Gastroesophageal sphincter (tissue), 4 donors: ENCODE data around the gene GNPTG. TPM values are rescaled to one million over a fixed set of nuclear protein-coding genes. Genes with fewer than 3 reads are reported as not detected.

Experiments
- ATAC-seq: fragments of 150-250 bp; one replicate; pipeline ENCODE4 v1.9.1; 2016; ENCODE audit warnings: mild to moderate bottlenecking, moderate library complexity
- H3K27ac ChIP-seq, 4 donors: fragments of 200-600 bp; sonication (generic) in 3 of 4; 1 replicate in 3 of 4; 2 replicates in 1 of 4; pipeline ENCODE4 v1.5.1; 2016 to 2019
- H3K27me3 ChIP-seq: fragments of 200-600 bp; sonication (generic); one replicate; pipeline ENCODE4 v1.5.1; 2019
- H3K36me3 ChIP-seq, 2 donors: fragments of 200-600 bp; sonication (generic); one replicate each; pipeline ENCODE4 v1.5.1; 2019; ENCODE audit warnings: control low read depth in 1 of 2
- H3K4me1 ChIP-seq, 3 donors: fragments of 200-600 bp; sonication (generic); 1 replicate in 2 of 3; 2 replicates in 1 of 3; pipeline ENCODE4 v1.5.1; 2016 to 2019; ENCODE audit warnings: control low read depth in 2 of 3
- H3K4me3 ChIP-seq, 2 donors: fragments of 200-600 bp; sonication (generic); one replicate each; pipeline ENCODE4 v1.5.1; 2019; ENCODE audit warnings: mild to moderate bottlenecking in 1 of 2, moderate library complexity in 1 of 2
- H3K9me3 ChIP-seq, 3 donors: fragments of 200-600 bp; sonication (generic); one replicate each; pipeline ENCODE4 v1.5.1; 2017 to 2019; ENCODE audit warnings: control low read depth in 2 of 3
- EP300 ChIP-seq: sonication (generic); formaldehyde crosslinking; IDR thresholded peaks from one replicate; pipeline ENCODE4 v1.6.1; 2017; ENCODE audit warnings: antibody characterized with exemption, mild to moderate bottlenecking
- POLR2A ChIP-seq, 2 donors: fragments of 450-650 bp; IDR thresholded peaks; one replicate each; pipeline ENCODE4 v1.6.1; 2017; ENCODE audit warnings: antibody characterized with exemption in 2 of 2, mild to moderate bottlenecking in 2 of 2, moderate library complexity in 1 of 2
- POLR2AphosphoS5 ChIP-seq: sonication (generic); formaldehyde crosslinking; IDR thresholded peaks from one replicate; pipeline ENCODE4 v1.6.1; 2017; ENCODE audit warnings: antibody characterized with exemption
- WGBS, 2 donors: methylation state at CpG; one replicate each; pipeline ENCODE4 v1.1.5; 2018; ENCODE audit warnings: low coverage in 1 of 2; 5-methylcytosine and 5-hydroxymethylcytosine counted together
- total RNA-seq, 4 donors: library from RNA; depleted of rRNA; stranded (reverse); fragments of >200 nt; gene quantifications; one replicate each; pipeline ENCODE4 v1.1.0, GENCODE V29; 2016
- TF ChIP-seq, protein P1 (sequence below), 4 experiments: fragments of 200-600 bp in 2 of 4; fragments of 450-650 bp in 2 of 4; sonication (generic) in 1 of 4; IDR thresholded peaks; one replicate each; pipeline ENCODE4 v1.5.1; 2017 to 2019; ENCODE audit warnings: antibody characterized with exemption in 4 of 4, mild to moderate bottlenecking in 2 of 4, moderate library complexity in 2 of 4

Gene GNPTG
- total RNA-seq, 4 donors from 2014 or later: 45.1 to 55.3 (median 50.5) TPM

DNA sequence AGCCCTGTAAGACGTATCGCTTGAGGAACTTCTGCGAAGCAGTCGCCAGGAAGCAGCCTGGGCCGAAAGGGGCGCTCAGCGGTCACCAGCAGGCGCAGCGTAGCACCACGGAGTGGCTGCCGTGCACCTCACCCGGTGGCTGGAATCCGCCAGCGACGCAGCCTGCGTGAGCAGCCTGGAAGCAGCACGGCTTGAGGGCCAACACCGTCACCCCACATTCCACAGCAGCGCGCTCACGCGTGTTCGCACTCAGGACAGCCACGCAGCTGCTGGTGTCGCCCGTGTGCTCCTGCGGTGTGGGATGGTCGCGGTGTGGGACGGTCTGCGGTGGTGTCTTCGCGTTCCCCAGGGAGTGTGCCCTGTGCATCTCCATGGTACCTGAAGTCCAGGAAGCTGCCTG, 32.7 kb upstream of the GNPTG start:
- H3K9me3 ChIP-seq: no peaks in the 10 kb centered on the region
- ATAC-seq: no peak
- H3K36me3 ChIP-seq: peaks cover 0 to 98% of the 10 kb centered on the region in 2 donors
- TF ChIP-seq, protein P1, sequence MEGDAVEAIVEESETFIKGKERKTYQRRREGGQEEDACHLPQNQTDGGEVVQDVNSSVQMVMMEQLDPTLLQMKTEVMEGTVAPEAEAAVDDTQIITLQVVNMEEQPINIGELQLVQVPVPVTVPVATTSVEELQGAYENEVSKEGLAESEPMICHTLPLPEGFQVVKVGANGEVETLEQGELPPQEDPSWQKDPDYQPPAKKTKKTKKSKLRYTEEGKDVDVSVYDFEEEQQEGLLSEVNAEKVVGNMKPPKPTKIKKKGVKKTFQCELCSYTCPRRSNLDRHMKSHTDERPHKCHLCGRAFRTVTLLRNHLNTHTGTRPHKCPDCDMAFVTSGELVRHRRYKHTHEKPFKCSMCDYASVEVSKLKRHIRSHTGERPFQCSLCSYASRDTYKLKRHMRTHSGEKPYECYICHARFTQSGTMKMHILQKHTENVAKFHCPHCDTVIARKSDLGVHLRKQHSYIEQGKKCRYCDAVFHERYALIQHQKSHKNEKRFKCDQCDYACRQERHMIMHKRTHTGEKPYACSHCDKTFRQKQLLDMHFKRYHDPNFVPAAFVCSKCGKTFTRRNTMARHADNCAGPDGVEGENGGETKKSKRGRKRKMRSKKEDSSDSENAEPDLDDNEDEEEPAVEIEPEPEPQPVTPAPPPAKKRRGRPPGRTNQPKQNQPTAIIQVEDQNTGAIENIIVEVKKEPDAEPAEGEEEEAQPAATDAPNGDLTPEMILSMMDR (IDR thresholded peaks at IDR 0.05): no peak
- TF ChIP-seq POLR2A (IDR thresholded peaks at IDR 0.05) (no peak), POLR2AphosphoS5 (no peak)
- 0 to 77% methylated on average over 1 to 10 of the region's 33 CpGs for WGBS, 2 donors
- H3K4me3 ChIP-seq: no peak overlapping the region
- peaks cover 0 to 16% (median 0%) of the 10 kb centered on the region in 3 donors for H3K4me1 ChIP-seq
- no peak overlapping the region for H3K27ac ChIP-seq
- no peaks in the 10 kb centered on the region for H3K27me3 ChIP-seq

GRCh38 chr16:1320097-1320496, 31.6 kb upstream of the GNPTG start:
- no peaks in the 10 kb centered on the region for H3K9me3 ChIP-seq
- 95 to 100% methylated on average over 2 to 4 of the region's 12 CpGs for WGBS, 2 donors
- H3K4me3 ChIP-seq: no peak overlapping the region
- ATAC-seq: no peak
- no peak overlapping the region for H3K27ac ChIP-seq
- H3K36me3 ChIP-seq: peaks cover 0 to 98% of the 10 kb centered on the region in 2 donors
- no peak for TF ChIP-seq POLR2A (IDR thresholded peaks at IDR 0.05)
- TF ChIP-seq, protein P1 (IDR thresholded peaks at IDR 0.05): no peak
- TF ChIP-seq POLR2AphosphoS5: no peak
- no peak for TF ChIP-seq EP300
- no peaks in the 10 kb centered on the region for H3K27me3 ChIP-seq
- H3K4me1 ChIP-seq: peaks cover 0 to 5% (median 0%) of the 10 kb centered on the region in 3 donors

- H3K27me3 ChIP-seq: no peaks in the 10 kb centered on the region
- H3K9me3 ChIP-seq: no peaks in the 10 kb centered on the region
- H3K4me3 ChIP-seq: no peak overlapping the region
- WGBS, 2 donors: 90% methylated on average over 2 of the region's 22 CpGs; no CpG with 5 or more reads in 1 of the 2 donors
- no peaks in the 10 kb centered on the region for H3K4me1 ChIP-seq
- no peak for ATAC-seq
- no peak overlapping the region for H3K27ac ChIP-seq
- TF ChIP-seq, protein P1 (IDR thresholded peaks at IDR 0.05): no peak
- TF ChIP-seq POLR2A (IDR thresholded peaks at IDR 0.05) (no peak), POLR2AphosphoS5 (no peak), EP300 (no peak)
- peaks cover 0 to 98% of the 10 kb centered on the region in 2 donors for H3K36me3 ChIP-seq
Measured at GRCh38 chr16:1320658-1321240, 31.0 kb upstream of the GNPTG start.

DNA sequence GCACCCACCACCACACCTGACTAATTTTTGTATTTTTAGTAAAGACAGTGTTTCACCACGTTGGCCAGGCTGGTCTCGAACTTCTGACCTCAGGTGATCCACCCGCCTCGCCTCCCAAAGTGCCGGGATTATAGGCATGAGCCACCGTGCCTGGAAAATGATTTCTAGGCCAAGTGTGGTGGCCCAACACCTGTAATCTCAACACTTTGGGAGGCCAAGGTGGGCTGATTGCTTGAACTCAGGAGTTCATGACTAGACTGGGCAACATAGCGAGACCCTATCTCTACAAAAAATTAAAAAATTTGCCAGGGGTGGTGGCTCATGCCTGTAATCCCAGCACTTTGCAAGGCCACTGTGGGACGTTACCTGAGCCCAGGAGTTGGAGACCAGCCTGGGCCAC, 29.3 kb upstream of the GNPTG start:
- no peaks in the 10 kb centered on the region for H3K9me3 ChIP-seq
- no peak for ATAC-seq
- TF ChIP-seq POLR2AphosphoS5: no peak
- no peak for TF ChIP-seq EP300
- TF ChIP-seq, protein P1 (IDR thresholded peaks at IDR 0.05): no peak
- no peak for TF ChIP-seq POLR2A (IDR thresholded peaks at IDR 0.05)
- H3K4me1 ChIP-seq: no peaks in the 10 kb centered on the region
- H3K4me3 ChIP-seq: no peak overlapping the region
- peaks cover 0 to 95% of the 10 kb centered on the region in 2 donors for H3K36me3 ChIP-seq
- H3K27ac ChIP-seq: no peak overlapping the region
- H3K27me3 ChIP-seq: no peaks in the 10 kb centered on the region
- WGBS, 2 donors: 100% methylated on average over 1 of the region's 8 CpGs; no CpG with 5 or more reads in 1 of the 2 donors
